Heart right ventricle (tissue), 16 donors: Measurements from ENCODE around the gene ZNF154. TPM values are rescaled to one million over a fixed set of nuclear protein-coding genes. Genes with fewer than 3 reads are reported as not detected.
"Not testable (repeated sequence)": the region's sequence is repeated elsewhere in the genome, so short reads cannot be mapped to it uniquely, and the experiment has no call there.

ENCODE experiments used
- ATAC-seq, 8 donors: fragments of 200-7000 bp; cut with Tn5 transposase; one replicate each; pipeline ENCODE4 v1.9.1; 2020; ENCODE audit warnings: mild to moderate bottlenecking in 8 of 8, moderate library complexity in 8 of 8, moderate number of reproducible peaks in 1 of 8
- DNase-seq, 2 donors: peaks; one replicate each; pipeline ENCODE4 v3.0.0-alpha.2; 2020
- H3K27ac ChIP-seq, 10 donors: fragments of 200-600 bp; sonication (generic) in 2 of 10; one replicate each; pipeline versions ENCODE4 v1.5.0 to v1.8.0; 2020 to 2022; ENCODE audit warnings: mild to moderate bottlenecking in 3 of 10
- H3K27me3 ChIP-seq, 7 donors: fragments of 200-600 bp; one replicate each; pipeline ENCODE4 v1.8.0; 2021 to 2022; ENCODE audit warnings: mild to moderate bottlenecking in 2 of 7
- H3K36me3 ChIP-seq, 9 donors: fragments of 200-600 bp; sonication (generic) in 1 of 9; one replicate each; pipeline versions ENCODE4 v1.5.0 to v1.8.0; 2020 to 2022; ENCODE audit warnings: mild to moderate bottlenecking in 2 of 9
- H3K4me1 ChIP-seq, 9 donors: fragments of 200-600 bp; sonication (generic) in 1 of 9; one replicate each; pipeline versions ENCODE4 v1.5.0 to v1.8.0; 2020 to 2022; ENCODE audit warnings: mild to moderate bottlenecking in 4 of 9
- H3K4me3 ChIP-seq, 10 donors: fragments of 200-600 bp; sonication (generic) in 2 of 10; one replicate each; pipeline versions ENCODE4 v1.5.0 to v1.8.0; 2020 to 2022; ENCODE audit warnings: mild to moderate bottlenecking in 7 of 10, moderate library complexity in 2 of 10
- H3K9me3 ChIP-seq, 11 donors: fragments of 200-600 bp in 10 of 11; sonication (generic) in 2 of 11; one replicate each; pipeline versions ENCODE4 v1.5.0 to v1.8.0; 2013 to 2022; ENCODE audit warnings: mild to moderate bottlenecking in 2 of 11, control low read depth in 1 of 11, moderate library complexity in 1 of 11
- CTCF ChIP-seq, 9 donors: fragments of 200-600 bp; sonication (generic) in 2 of 9; IDR thresholded peaks; one replicate each; pipeline versions ENCODE4 v1.5.0 to v1.8.0; 2021 to 2022; ENCODE audit warnings: antibody characterized with exemption in 9 of 9, mild to moderate bottlenecking in 5 of 9, moderate library complexity in 1 of 9
- WGBS, 2 donors: extraction: QIAGEN DNeasy Blood & Tissue Kit; methylation state at CpG; one replicate each; pipeline ENCODE4 v1.1.7; 2013; ENCODE audit warnings: inconsistent platforms in 1 of 2; 5-methylcytosine and 5-hydroxymethylcytosine counted together
- intact Hi-C, 10 donors: fragments of 100-400 bp; cut with DNase I; formaldehyde crosslinking; loops; one replicate each; pipeline versions ENCODE4 v1.11.1 to v1.14.2; 2022
- polyA plus RNA-seq, 2 donors: library from polyadenylated mRNA; stranded (reverse); fragments of 200-250 nt; gene quantifications; one replicate each; pipeline ENCODE4 v1.2.3, GENCODE V29; 2013
- total RNA-seq, 10 donors: library from RNA; stranded (reverse); fragmentation: NEBNext Ultra II Directional in 3 of 10; extraction: Animal tissue kit (Norgen Biotek cat#: 25700) in 3 of 10; gene quantifications; one replicate each; pipeline versions ENCODE4 v1.2.1 to v1.2.4, GENCODE V29; 2021 to 2023
- donor health status: Arrhythmogenic right ventricular cardiomyopathy.
- donor health status: ischemic (EF 13 %, LVEDD 7.1; RV severe dilation, severe dysfunction).
- donor health status: healthy with polysubstance abuse.
- donor health status: DM: no; HTN: yes; CAD: no.
- donor health status: DM: no; HTN: no; CAD: no.
- donor health status: ischemic (EF 25% LVEDD 6.9; RV normal size, moderate dysfunction).
- donor health status: ischemic (EF 25% LVEDD 5.7; RV mildly dilated, moderate dysfunction).
- donor health status: healthy.
- donor health status: DM: yes; HTN: yes; CAD: no.
- donor health status: Ischemic cardiomyopathy.
- donor health status: ischemic (EF 35%, LVEDD 5.7; RV mildly dilated, moderate dysfunction).
- donor health status: nonischemic (EF 11% LVEDD 7.7; RV severe dilation, severe dysfunction).
- donor health status: DM: yes; HTN: yes; CAD: no.
- donor health status: PGD.
- donor health status: ischemic (EF 29% LVEDD 5.4; RV normal size, mild dysfunction).
- donor health status: nonischemic (EF 23%, LVEDD 6.1; RV moderate dilation, normal function).

ZNF154 gene
- total and polyA plus RNA-seq, 12 donors: 1.2 to 6.4 (median 4.4) TPM

- DNase-seq (peak; percentile 56 to 68), ATAC-seq (peak; percentile 61 to 91 (median 82))
- H3K27me3 ChIP-seq, H3K27ac ChIP-seq, H3K4me1 ChIP-seq, H3K36me3 ChIP-seq: not testable (repeated sequence)
- intact Hi-C loops: loop anchor here in 6 of 10 donors (2.0 to 10.0 kb wide), 8 partner anchors 156 to 419 kb away; partner anchors contain the start of gene ZNF329 (in 1 of the 6)
- WGBS, 2 donors: 2 to 4% methylated on average over 10 of the region's 10 CpGs
- Histone ChIP-seq H3K9me3 (peaks cover 0 to 20% (median 0%) of the 10 kb centered on the region in 11 donors), H3K4me3 (peak overlapping the region in 3 of 10 donors; percentile 26 to 35 (median 33))
- TF ChIP-seq CTCF (IDR thresholded peaks at IDR 0.05): peak; percentile 59 to 84 (median 78)
Measured at GRCh38 chr19:57738320-57738719, 29.3 kb upstream of the ZNF154 start.

GRCh38 chr19:57720878-57721277, 11.9 kb upstream of the ZNF154 start:
- peaks cover 4 to 66% (median 41%) of the 10 kb centered on the region in 9 donors for H3K36me3 ChIP-seq
- no peaks in the 10 kb centered on the region for H3K27me3 ChIP-seq
- no peak for DNase-seq
- TF ChIP-seq CTCF (IDR thresholded peaks at IDR 0.05): no peak
- 97 to 99% methylated on average over 10 of the region's 10 CpGs for WGBS, 2 donors
- intact Hi-C loops: loop anchor here in 1 of 10 donors (5.0 kb wide), 1 partner anchor 581 kb away; no protein-coding TSS in a partner anchor
- peaks cover 0 to 99% (median 59%) of the 10 kb centered on the region in 11 donors for H3K9me3 ChIP-seq
- no peak overlapping the region for H3K4me3 ChIP-seq
- no peak for ATAC-seq
- no peak overlapping the region for H3K27ac ChIP-seq
- H3K4me1 ChIP-seq: no peaks in the 10 kb centered on the region

- 92 to 93% methylated on average over 4 of the region's 4 CpGs for WGBS, 2 donors
- intact Hi-C loops: loop anchor here in 1 of 10 donors (5.0 kb wide), 1 partner anchor 582 kb away; no protein-coding TSS in a partner anchor
- no peak for ATAC-seq
Measured at GRCh38 chr19:57719901-57720519, 11.0 kb upstream of the ZNF154 start.

GRCh38 chr19:57719424-57719823, 10.4 kb upstream of the ZNF154 start:
- Histone ChIP-seq H3K27me3 (no peaks in the 10 kb centered on the region), H3K4me3 (no peak overlapping the region), H3K36me3 (peaks cover 4 to 64% (median 42%) of the 10 kb centered on the region in 9 donors), H3K9me3 (peaks cover 0 to 100% (median 48%) of the 10 kb centered on the region in 11 donors), H3K27ac (no peak overlapping the region), H3K4me1 (no peaks in the 10 kb centered on the region)
- ATAC-seq (no peak), DNase-seq (no peak)
- no peak for TF ChIP-seq CTCF (IDR thresholded peaks at IDR 0.05)
- intact Hi-C loops: no loop called here

More at GRCh38 chr19:57719901-57720519, 11.0 kb upstream of the ZNF154 start:
- H3K4me1 ChIP-seq: no peaks in the 10 kb centered on the region
- peaks cover 0 to 100% (median 52%) of the 10 kb centered on the region in 11 donors for H3K9me3 ChIP-seq
- TF ChIP-seq CTCF (IDR thresholded peaks at IDR 0.05): no peak
- no peak overlapping the region for H3K4me3 ChIP-seq
- H3K27ac ChIP-seq: no peak overlapping the region
- no peak for DNase-seq
- no peaks in the 10 kb centered on the region for H3K27me3 ChIP-seq
- H3K36me3 ChIP-seq: peaks cover 4 to 63% (median 41%) of the 10 kb centered on the region in 9 donors
